ENCODE results near the gene MIER2.

GRCh38 chr19:307793-308420 lies 36.7 kb downstream of the MIER2 start:
- TF ChIP-seq GABPA (IDR thresholded peaks at IDR 0.05; ENCODE audit: low read depth) (no peak), CTCF (IDR thresholded peaks at IDR 0.05; ENCODE audit: insufficient read depth, low read length) (no peak), POLR2AphosphoS5 (IDR thresholded peaks at IDR 0.05; ENCODE audit: low read depth) (no peak)
